Measurements from ENCODE around the gene ITGA7.
A peak's percentile ranks its signal among the peaks of the same experiment; 100 is the strongest.

ITGA7 gene

GRCh38 chr12:55728939-55729818, 21.5 kb upstream of the ITGA7 start, which contains the start of gene CD63:
Gene CD63, minus strand, starts transcription at chr12:55729009. Its CDS starts 668 bp downstream, at chr12:55728341.
- Histone ChIP-seq H3K79me2 (peaks cover 3% of the 10 kb centered on the region), H3K27me3 (ENCODE audit: control insufficient read depth, insufficient read depth, low read length) (no peaks in the 10 kb centered on the region), H3K9me3 (ENCODE audit: control insufficient read depth, low read length) (no peaks in the 10 kb centered on the region), H3K4me2 (ENCODE audit: low read length) (peak within 1 kb of the TSS; percentile 100), H3K4me1 (peaks cover 10% of the 10 kb centered on the region), H3K9ac (peak within 1 kb of the TSS; percentile 90), H3K4me3 (ENCODE audit: low read depth, low read length) (peak within 1 kb of the TSS; percentile 94), H3K27ac (peak within 1 kb of the TSS; percentile 100), H2AFZ (peak within 1 kb of the TSS; percentile 93), H3K36me3 (ENCODE audit: control insufficient read depth, insufficient read depth, low read length) (no peaks in the 10 kb centered on the region)
- TF ChIP-seq CTCF (IDR thresholded peaks at IDR 0.05), result no peak

- peak overlapping the region; percentile 100 for H3K27ac ChIP-seq
- peaks cover 10% of the 10 kb centered on the region for H3K4me1 ChIP-seq
- peaks cover 3% of the 10 kb centered on the region for H3K79me2 ChIP-seq
- H3K36me3 ChIP-seq (ENCODE audit: control insufficient read depth, insufficient read depth, low read length), result no peaks in the 10 kb centered on the region
- no peaks in the 10 kb centered on the region for H3K9me3 ChIP-seq (ENCODE audit: control insufficient read depth, low read length)
- H3K9ac ChIP-seq, result no peak overlapping the region
- no peaks in the 10 kb centered on the region for H3K27me3 ChIP-seq (ENCODE audit: control insufficient read depth, insufficient read depth, low read length)
- peak overlapping the region; percentile 100 for H3K4me2 ChIP-seq (ENCODE audit: low read length)
- H2AFZ ChIP-seq, result peak overlapping the region; percentile 93
- H3K4me3 ChIP-seq (ENCODE audit: low read depth, low read length), result peak overlapping the region; percentile 94
- TF ChIP-seq CTCF (IDR thresholded peaks at IDR 0.05), result no peak
Measured at GRCh38 chr12:55728186-55728938, 20.7 kb upstream of the ITGA7 start.

GRCh38 chr12:55727643-55728185, 20.0 kb upstream of the ITGA7 start:
- Histone ChIP-seq H3K36me3 (ENCODE audit: control insufficient read depth, insufficient read depth, low read length) (no peaks in the 10 kb centered on the region), H3K4me3 (ENCODE audit: low read depth, low read length) (peak overlapping the region; percentile 94), H3K27ac (peak overlapping the region; percentile 100), H3K9ac (no peak overlapping the region), H3K4me2 (ENCODE audit: low read length) (peak overlapping the region; percentile 100), H3K27me3 (ENCODE audit: control insufficient read depth, insufficient read depth, low read length) (no peaks in the 10 kb centered on the region), H2AFZ (peak overlapping the region; percentile 48), H3K4me1 (peaks cover 10% of the 10 kb centered on the region), H3K79me2 (peaks cover under 1% of the 10 kb centered on the region), H3K9me3 (ENCODE audit: control insufficient read depth, low read length) (no peaks in the 10 kb centered on the region)
- no peak for TF ChIP-seq CTCF (IDR thresholded peaks at IDR 0.05)

GRCh38 chr12:55726971-55727370, 19.3 kb upstream of the ITGA7 start:
- H3K79me2 ChIP-seq, result no peaks in the 10 kb centered on the region
- TF ChIP-seq CTCF (IDR thresholded peaks at IDR 0.05), result no peak
- no peaks in the 10 kb centered on the region for H3K9me3 ChIP-seq (ENCODE audit: control insufficient read depth, low read length)
- H3K4me2 ChIP-seq (ENCODE audit: low read length), result peak overlapping the region; percentile 100
- H3K27ac ChIP-seq, result peak overlapping the region; percentile 100
- no peak overlapping the region for H3K9ac ChIP-seq
- H3K4me1 ChIP-seq, result peaks cover 10% of the 10 kb centered on the region
- peak overlapping the region; percentile 94 for H3K4me3 ChIP-seq (ENCODE audit: low read depth, low read length)
- H2AFZ ChIP-seq, result no peak overlapping the region
- H3K36me3 ChIP-seq (ENCODE audit: control insufficient read depth, insufficient read depth, low read length), result no peaks in the 10 kb centered on the region
- no peaks in the 10 kb centered on the region for H3K27me3 ChIP-seq (ENCODE audit: control insufficient read depth, insufficient read depth, low read length)
